ENCODE measurements around the gene BCS1L. TPM values are rescaled to one million over a fixed set of nuclear protein-coding genes. Genes with fewer than 3 reads are reported as not detected.

Gene BCS1L
- total RNA-seq, 1 experiment from 2014 or later = 39.1 TPM

DNA sequence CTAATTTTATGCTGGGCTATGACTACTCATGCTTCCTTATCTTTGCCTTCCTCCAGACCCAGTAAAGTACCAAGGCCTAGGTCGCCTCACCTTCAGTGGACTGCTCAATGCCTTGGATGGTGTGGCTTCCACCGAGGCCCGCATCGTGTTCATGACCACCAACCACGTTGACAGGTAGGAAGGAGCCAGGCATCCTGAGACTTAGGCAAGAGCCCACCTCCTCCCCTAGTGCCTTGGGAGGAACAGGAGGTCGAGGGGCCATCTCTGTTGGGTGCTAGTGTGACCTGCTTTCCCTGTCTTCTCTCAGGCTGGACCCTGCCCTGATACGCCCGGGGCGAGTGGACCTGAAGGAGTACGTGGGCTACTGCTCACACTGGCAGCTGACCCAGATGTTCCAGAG lies 3.3 kb downstream of the BCS1L start:
- Histone ChIP-seq H2AK5ac (ENCODE audit: insufficient read length, low read length) (no peak overlapping the region), H3K4me1 (ENCODE audit: insufficient read depth, low read length) (peaks cover 2% of the 10 kb centered on the region; the same call in 1 of the 2 replicates), H2BK5ac (ENCODE audit: insufficient read length, low read length) (no peak overlapping the region), H4K5ac (ENCODE audit: insufficient read length, low read depth, low read length) (no peak overlapping the region), H3K23me2 (ENCODE audit: insufficient read length, low read depth, low read length, poor library complexity, severe bottlenecking) (peaks cover 11% of the 10 kb centered on the region), H3K79me2 (ENCODE audit: insufficient read depth, low read length) (no peaks in the 10 kb centered on the region), H3K9me3 (ENCODE audit: control insufficient read depth, low read depth, low read length) (no peaks in the 10 kb centered on the region), H2BK12ac (ENCODE audit: insufficient read length, low read depth, low read length) (no peak overlapping the region), H3K4me2 (ENCODE audit: insufficient read depth, insufficient read length, low read length) (no peak overlapping the region), H4K8ac (replicated peaks; ENCODE audit: insufficient read length, low read depth, low read length) (no peak overlapping the region), H3K56ac (ENCODE audit: insufficient read length, low read depth, low read length) (no peak overlapping the region), H4K20me1 (ENCODE audit: control insufficient read depth, insufficient read depth, insufficient read length) (no peaks in the 10 kb centered on the region), H3K18ac (ENCODE audit: insufficient read length, low read depth, low read length) (no peak overlapping the region), H2BK120ac (ENCODE audit: low read depth, low read length, poor library complexity, severe bottlenecking) (no peak overlapping the region), H3K14ac (ENCODE audit: insufficient read depth, low read length) (no peak overlapping the region), H3K27me3 (ENCODE audit: insufficient read depth, low read length) (no peaks in the 10 kb centered on the region), H3K27ac (ENCODE audit: insufficient read length, low read depth, low read length) (no peak overlapping the region), H4K91ac (ENCODE audit: insufficient read length, low read depth, low read length) (no peak overlapping the region), H3K23ac (ENCODE audit: insufficient read length, low read depth, low read length) (no peak overlapping the region), H2BK15ac (ENCODE audit: low read depth, low read length) (no peak overlapping the region), H3K4ac (ENCODE audit: low read depth, low read length) (no peak overlapping the region), H3K79me1 (ENCODE audit: insufficient read depth, low read depth, low read length, poor library complexity, severe bottlenecking) (no peaks in the 10 kb centered on the region), H2AFZ (ENCODE audit: low read length) (no peak overlapping the region), H3T11ph (ENCODE audit: low read length) (no peak overlapping the region), H2BK20ac (ENCODE audit: low read depth, low read length, poor library complexity, severe bottlenecking) (no peak overlapping the region), H3K9ac (ENCODE audit: extremely low read depth, insufficient read length, low read length) (no peak overlapping the region)
- DNase-seq = no peak
- Mint-ChIP-seq H3K36me3 (ENCODE audit: insufficient read depth in 1 of 3, low read depth in 3 of 3) (peaks cover 34 to 60% (median 52%) of the 10 kb centered on the region in 3 experiments), H3K27me3 (ENCODE audit: low read depth) (no peaks in the 10 kb centered on the region), H3K9me3 (no peaks in the 10 kb centered on the region), H3K4me3 (no peak overlapping the region), H3K4me1 (peaks cover 11 to 12% of the 10 kb centered on the region in 2 experiments), H3K27ac (no peak overlapping the region)
- no CpG with 5 or more reads among the region's 10 CpGs for WGBS (ENCODE audit: extremely low coverage, insufficient read length, low lambda C conversion rate)
- TF ChIP-seq, protein P1, sequence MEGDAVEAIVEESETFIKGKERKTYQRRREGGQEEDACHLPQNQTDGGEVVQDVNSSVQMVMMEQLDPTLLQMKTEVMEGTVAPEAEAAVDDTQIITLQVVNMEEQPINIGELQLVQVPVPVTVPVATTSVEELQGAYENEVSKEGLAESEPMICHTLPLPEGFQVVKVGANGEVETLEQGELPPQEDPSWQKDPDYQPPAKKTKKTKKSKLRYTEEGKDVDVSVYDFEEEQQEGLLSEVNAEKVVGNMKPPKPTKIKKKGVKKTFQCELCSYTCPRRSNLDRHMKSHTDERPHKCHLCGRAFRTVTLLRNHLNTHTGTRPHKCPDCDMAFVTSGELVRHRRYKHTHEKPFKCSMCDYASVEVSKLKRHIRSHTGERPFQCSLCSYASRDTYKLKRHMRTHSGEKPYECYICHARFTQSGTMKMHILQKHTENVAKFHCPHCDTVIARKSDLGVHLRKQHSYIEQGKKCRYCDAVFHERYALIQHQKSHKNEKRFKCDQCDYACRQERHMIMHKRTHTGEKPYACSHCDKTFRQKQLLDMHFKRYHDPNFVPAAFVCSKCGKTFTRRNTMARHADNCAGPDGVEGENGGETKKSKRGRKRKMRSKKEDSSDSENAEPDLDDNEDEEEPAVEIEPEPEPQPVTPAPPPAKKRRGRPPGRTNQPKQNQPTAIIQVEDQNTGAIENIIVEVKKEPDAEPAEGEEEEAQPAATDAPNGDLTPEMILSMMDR (conservative IDR thresholded peaks at IDR 0.05) = no peak
